GM04504 (cell line): ENCODE results near the gene PCDH10.
"Not testable (repeated sequence)": the region's sequence is repeated elsewhere in the genome, so short reads cannot be mapped to it uniquely, and the experiment has no call there.

Source experiments
- DNase-seq: peaks from one replicate; pipeline ENCODE4 v3.0.0-alpha.2; 2012; ENCODE audit warnings: low read depth

The PCDH10 gene

GRCh38 chr4:133150486-133151340 lies 1.6 kb downstream of the PCDH10 start:
- no peak for DNase-seq

GRCh38 chr4:133151341-133151690 lies 2.2 kb downstream of the PCDH10 start:
- no peak for DNase-seq

- DNase-seq: no peak
These were observed 2.7 kb downstream of the PCDH10 start for GRCh38 chr4:133151691-133152329.

GRCh38 chr4:133152330-133152821 lies 3.3 kb downstream of the PCDH10 start:
- no peak for DNase-seq

GRCh38 chr4:133152831-133153481 lies 3.9 kb downstream of the PCDH10 start:
- DNase-seq: no peak

- no peak for DNase-seq
These were observed 5.6 kb downstream of the PCDH10 start for GRCh38 chr4:133154725-133155124.

GRCh38 chr4:133156096-133156495 lies 7.0 kb downstream of the PCDH10 start:
- DNase-seq: no peak

- no peak for DNase-seq
These were observed 7.5 kb downstream of the PCDH10 start for GRCh38 chr4:133156556-133156955.

- no peak for DNase-seq
These were observed 8.5 kb downstream of the PCDH10 start for GRCh38 chr4:133157460-133158160.

- DNase-seq: no peak
These were observed 11.8 kb downstream of the PCDH10 start for GRCh38 chr4:133160853-133161252.

GRCh38 chr4:133161570-133162295 lies 12.6 kb downstream of the PCDH10 start:
- no peak for DNase-seq

GRCh38 chr4:133162941-133163340 lies 13.8 kb downstream of the PCDH10 start:
- DNase-seq: no peak

- no peak for DNase-seq
These were observed 29.9 kb downstream of the PCDH10 start for GRCh38 chr4:133178956-133179355.

GRCh38 chr4:133186210-133186609 lies 37.1 kb downstream of the PCDH10 start:
- no peak for DNase-seq

- no peak for DNase-seq
These were observed 37.8 kb downstream of the PCDH10 start for GRCh38 chr4:133186845-133187244.

GRCh38 chr4:133188433-133189146 lies 39.5 kb downstream of the PCDH10 start:
- DNase-seq: no peak

- DNase-seq: no peak
These were observed 40.0 kb downstream of the PCDH10 start for GRCh38 chr4:133189147-133189517.

GRCh38 chr4:133190098-133190497 lies 41.0 kb downstream of the PCDH10 start:
- no peak for DNase-seq

- DNase-seq: no peak
These were observed 59.7 kb downstream of the PCDH10 start for GRCh38 chr4:133208694-133209285.

GRCh38 chr4:133233922-133234321 lies 84.8 kb downstream of the PCDH10 start:
- DNase-seq: no peak

GRCh38 chr4:133240451-133240850 lies 91.4 kb downstream of the PCDH10 start:
- DNase-seq: not testable (repeated sequence)
